NK-92 treated with Interleukin-12 subunit alpha and Interleukin-12 subunit beta, amount 100 ng/mL, for 24 hours (cell line): Measurements from ENCODE around the gene LHX4.

Experiments used
- DNase-seq: peaks from one replicate; lab custom pipeline; 2025; lab: John Stamatoyannopoulos, UW

The LHX4 gene

GRCh38 chr1:180299479-180300221 is 69.6 kb downstream of the LHX4 start:
- DNase-seq, result no peak

- DNase-seq, result no peak
These were observed 71.2 kb downstream of the LHX4 start for GRCh38 chr1:180301135-180301742.

GRCh38 chr1:180309338-180309737 is 79.3 kb downstream of the LHX4 start:
- DNase-seq, result no peak

GRCh38 chr1:180310095-180310494 is 80.0 kb downstream of the LHX4 start:
- peak; percentile 26 for DNase-seq

GRCh38 chr1:180311011-180311730 is 81.1 kb downstream of the LHX4 start:
- no peak for DNase-seq

GRCh38 chr1:180312926-180313325 is 82.9 kb downstream of the LHX4 start:
- no peak for DNase-seq

- no peak for DNase-seq
These were observed 97.0 kb downstream of the LHX4 start for GRCh38 chr1:180327089-180327488.
